GM19452 (cell line): ENCODE results near the gene RNF17.

Experiments used
- ATAC-seq: cut with Tn5 transposase; IDR thresholded peaks from one replicate; pipeline ENCODE4 v1.9.1; 2021; ENCODE audit not compliant: unreplicated experiment

The RNF17 gene

GRCh38 chr13:24851546-24851945 is 87.6 kb downstream of the RNF17 start:
- no peak for ATAC-seq

GRCh38 chr13:24854311-24854710 is 90.3 kb downstream of the RNF17 start:
- ATAC-seq, result no peak

GRCh38 chr13:24858953-24859352 is 95.0 kb downstream of the RNF17 start:
- no peak for ATAC-seq

GRCh38 chr13:24860770-24861169 is 96.8 kb downstream of the RNF17 start:
- ATAC-seq, result no peak

- ATAC-seq, result no peak
Measured at GRCh38 chr13:24861617-24862362, 97.8 kb downstream of the RNF17 start.

- ATAC-seq, result no peak
Measured at GRCh38 chr13:24863748-24864540, 100.0 kb downstream of the RNF17 start.

- ATAC-seq, result no peak
Measured at GRCh38 chr13:24864579-24864978, 100.6 kb downstream of the RNF17 start.

GRCh38 chr13:24865163-24865953 is 101.4 kb downstream of the RNF17 start:
- no peak for ATAC-seq

GRCh38 chr13:24866488-24866887 is 102.5 kb downstream of the RNF17 start:
- ATAC-seq, result no peak

- ATAC-seq, result no peak
Measured at GRCh38 chr13:24868874-24869273, 104.9 kb downstream of the RNF17 start.

- ATAC-seq, result no peak
Measured at GRCh38 chr13:24870380-24870760, 106.4 kb downstream of the RNF17 start.

- ATAC-seq, result no peak
Measured at GRCh38 chr13:24875566-24875965, 111.6 kb downstream of the RNF17 start.

- ATAC-seq, result no peak
Measured at GRCh38 chr13:24877531-24877930, 113.6 kb downstream of the RNF17 start.

- ATAC-seq, result no peak
Measured at GRCh38 chr13:24878340-24878739, 114.4 kb downstream of the RNF17 start.

GRCh38 chr13:24882665-24883064 is 118.7 kb downstream of the RNF17 start:
- no peak for ATAC-seq

GRCh38 chr13:24887759-24888158 is 123.8 kb downstream of the RNF17 start:
- ATAC-seq, result no peak

GRCh38 chr13:24888291-24888931 is 124.4 kb downstream of the RNF17 start:
- ATAC-seq, result peak; percentile 68

GRCh38 chr13:24890256-24890655 is 126.3 kb downstream of the RNF17 start:
- no peak for ATAC-seq

GRCh38 chr13:24891476-24892108 is 127.6 kb downstream of the RNF17 start:
- no peak for ATAC-seq

- ATAC-seq, result no peak
Measured at GRCh38 chr13:24892829-24893228, 128.9 kb downstream of the RNF17 start.

GRCh38 chr13:24893863-24894262 is 129.9 kb downstream of the RNF17 start:
- no peak for ATAC-seq
